ENCODE data around the gene TMEM204.

The TMEM204 gene

DNA sequence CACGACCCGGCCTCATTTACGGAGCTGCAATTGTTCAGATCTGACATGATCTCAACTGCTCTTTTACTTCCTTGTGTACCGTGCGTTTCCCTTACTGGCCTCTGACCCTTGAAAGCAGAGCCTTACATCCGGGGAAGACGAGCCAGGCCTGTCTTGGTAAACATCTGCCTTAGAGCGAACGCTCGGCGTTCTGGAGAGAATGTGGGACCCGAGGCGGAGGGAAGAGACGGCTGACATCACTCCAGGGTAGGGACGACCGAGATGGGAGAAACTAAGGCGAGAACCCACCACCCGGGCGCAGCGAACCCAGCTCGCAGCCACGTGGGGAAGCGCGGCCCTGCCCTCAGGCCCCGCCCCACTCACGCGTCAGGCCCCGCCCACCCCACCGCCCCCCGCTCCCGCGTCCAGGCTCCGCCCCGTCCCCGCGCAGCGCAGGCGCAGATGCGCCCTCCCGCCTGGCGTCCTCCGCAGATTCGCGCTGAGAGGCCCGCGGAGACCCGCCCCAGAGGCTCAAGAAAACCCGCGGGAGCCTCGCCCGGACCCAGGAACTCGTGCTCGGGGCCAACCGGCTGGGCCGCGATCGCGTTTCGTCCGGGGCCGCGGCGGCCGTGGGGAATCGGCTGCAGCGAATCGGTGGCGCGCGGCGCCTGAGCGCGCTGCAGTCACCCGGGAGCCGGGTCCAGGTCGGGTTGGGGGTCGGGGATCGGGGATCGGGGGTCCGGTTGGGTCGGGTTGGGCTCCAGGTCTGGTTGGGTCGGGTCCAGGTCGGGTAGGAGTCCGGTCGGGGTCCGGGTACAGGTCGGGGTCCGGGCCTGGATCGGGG lies 40.3 kb upstream of the TMEM204 start, which contains the start of gene TELO2:
TSS of gene TELO2 (plus strand) at position 438 of the 823 bp plus-strand sequence. CDS start 922 bp downstream, outside the sequence.
- Histone ChIP-seq H3K4me3 (ENCODE audit: low read length) (peak within 1 kb of the TSS; percentile 86), H3K9me3 (ENCODE audit: control insufficient read depth, insufficient read depth, low read length) (no peaks in the 10 kb centered on the region), H3K4me1 (ENCODE audit: control insufficient read depth, low read length) (peaks cover 21% of the 10 kb centered on the region), H3K4me2 (ENCODE audit: low read length) (peak within 1 kb of the TSS; percentile 68), H3K36me3 (ENCODE audit: control insufficient read depth, low read length) (peaks cover 37% of the 10 kb centered on the region), H3K9me2 (replicated peaks; ENCODE audit: control insufficient read depth, low read length) (no peaks in the 10 kb centered on the region), H3K79me2 (ENCODE audit: control insufficient read depth, low read length) (peaks cover 49% of the 10 kb centered on the region), H4K20me1 (ENCODE audit: control insufficient read depth, insufficient read depth, low read depth, low read length) (no peaks in the 10 kb centered on the region), H3K27ac (ENCODE audit: low read depth, low read length) (peak within 1 kb of the TSS; percentile 49), H3K27me3 (ENCODE audit: control insufficient read depth, low read length) (no peaks in the 10 kb centered on the region), H3F3A (ENCODE audit: control insufficient read depth, insufficient read depth) (no peaks in the 10 kb centered on the region)
- TF ChIP-seq, protein P1, sequence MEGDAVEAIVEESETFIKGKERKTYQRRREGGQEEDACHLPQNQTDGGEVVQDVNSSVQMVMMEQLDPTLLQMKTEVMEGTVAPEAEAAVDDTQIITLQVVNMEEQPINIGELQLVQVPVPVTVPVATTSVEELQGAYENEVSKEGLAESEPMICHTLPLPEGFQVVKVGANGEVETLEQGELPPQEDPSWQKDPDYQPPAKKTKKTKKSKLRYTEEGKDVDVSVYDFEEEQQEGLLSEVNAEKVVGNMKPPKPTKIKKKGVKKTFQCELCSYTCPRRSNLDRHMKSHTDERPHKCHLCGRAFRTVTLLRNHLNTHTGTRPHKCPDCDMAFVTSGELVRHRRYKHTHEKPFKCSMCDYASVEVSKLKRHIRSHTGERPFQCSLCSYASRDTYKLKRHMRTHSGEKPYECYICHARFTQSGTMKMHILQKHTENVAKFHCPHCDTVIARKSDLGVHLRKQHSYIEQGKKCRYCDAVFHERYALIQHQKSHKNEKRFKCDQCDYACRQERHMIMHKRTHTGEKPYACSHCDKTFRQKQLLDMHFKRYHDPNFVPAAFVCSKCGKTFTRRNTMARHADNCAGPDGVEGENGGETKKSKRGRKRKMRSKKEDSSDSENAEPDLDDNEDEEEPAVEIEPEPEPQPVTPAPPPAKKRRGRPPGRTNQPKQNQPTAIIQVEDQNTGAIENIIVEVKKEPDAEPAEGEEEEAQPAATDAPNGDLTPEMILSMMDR (IDR thresholded peaks at IDR 0.05; ENCODE audit: low read depth, low read length, poor library complexity, severe bottlenecking) = no peak
- no peak for TF ChIP-seq EZH2phosphoT487 (IDR thresholded peaks at IDR 0.05; ENCODE audit: borderline replicate concordance, low read length)

DNA sequence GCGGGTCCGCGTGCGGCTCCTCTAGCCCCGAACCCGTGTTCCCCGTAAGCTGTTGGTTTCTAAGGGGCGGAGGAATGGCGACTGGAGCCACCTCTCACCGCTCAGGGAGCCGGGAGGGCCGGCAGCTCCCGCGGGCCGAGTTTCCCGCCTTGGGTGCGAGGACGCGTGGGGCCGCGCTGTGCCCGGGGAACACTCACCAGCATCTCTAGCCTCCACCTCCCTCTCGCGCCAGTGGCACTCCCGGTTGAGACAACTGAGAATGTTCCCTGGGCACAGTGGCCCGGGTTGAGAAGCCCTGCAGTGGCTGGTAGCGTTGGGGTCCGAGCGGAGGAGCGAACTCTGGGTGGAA lies 39.7 kb upstream of the TMEM204 start:
- Histone ChIP-seq H3K4me1 (ENCODE audit: control insufficient read depth, low read length) (peaks cover 21% of the 10 kb centered on the region), H3K9me2 (replicated peaks; ENCODE audit: control insufficient read depth, low read length) (no peaks in the 10 kb centered on the region), H3K4me3 (ENCODE audit: low read length) (peak overlapping the region; percentile 86), H3F3A (ENCODE audit: control insufficient read depth, insufficient read depth) (no peaks in the 10 kb centered on the region), H3K36me3 (ENCODE audit: control insufficient read depth, low read length) (peaks cover 40% of the 10 kb centered on the region), H3K9me3 (ENCODE audit: control insufficient read depth, insufficient read depth, low read length) (no peaks in the 10 kb centered on the region), H3K4me2 (ENCODE audit: low read length) (peak overlapping the region; percentile 68), H3K27ac (ENCODE audit: low read depth, low read length) (peak overlapping the region; percentile 49), H3K27me3 (ENCODE audit: control insufficient read depth, low read length) (no peaks in the 10 kb centered on the region), H4K20me1 (ENCODE audit: control insufficient read depth, insufficient read depth, low read depth, low read length) (no peaks in the 10 kb centered on the region), H3K79me2 (ENCODE audit: control insufficient read depth, low read length) (peaks cover 49% of the 10 kb centered on the region)
- no peak for TF ChIP-seq EZH2phosphoT487 (IDR thresholded peaks at IDR 0.05; ENCODE audit: borderline replicate concordance, low read length)
- TF ChIP-seq, protein P1 (IDR thresholded peaks at IDR 0.05; ENCODE audit: low read depth, low read length, poor library complexity, severe bottlenecking) = no peak

DNA sequence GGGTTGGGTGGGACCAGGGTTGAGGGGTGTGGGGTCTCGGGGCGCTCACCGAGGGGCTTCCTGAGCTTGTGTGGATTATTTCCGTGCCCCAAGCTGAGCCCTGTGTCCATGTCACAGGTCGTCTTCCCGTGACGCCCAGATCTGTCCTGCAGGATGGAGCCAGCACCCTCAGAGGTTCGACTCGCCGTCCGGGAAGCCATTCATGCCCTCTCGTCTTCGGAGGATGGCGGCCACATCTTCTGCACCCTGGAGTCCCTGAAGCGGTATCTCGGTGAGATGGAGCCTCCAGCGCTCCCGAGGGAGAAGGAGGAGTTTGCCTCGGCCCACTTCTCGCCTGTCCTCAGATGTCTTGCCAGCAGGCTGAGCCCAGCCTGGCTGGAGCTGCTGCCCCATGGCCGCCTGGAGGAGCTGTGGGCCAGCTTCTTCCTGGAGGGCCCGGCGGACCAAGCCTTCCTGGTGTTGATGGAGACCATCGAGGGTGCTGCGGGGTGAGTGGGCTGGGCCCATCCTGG lies 39.3 kb upstream of the TMEM204 start:
- Histone ChIP-seq H3K4me3 (ENCODE audit: low read length) (peak overlapping the region; percentile 86), H3K9me2 (replicated peaks; ENCODE audit: control insufficient read depth, low read length) (no peaks in the 10 kb centered on the region), H3K4me2 (ENCODE audit: low read length) (peak overlapping the region; percentile 68), H3K9me3 (ENCODE audit: control insufficient read depth, insufficient read depth, low read length) (no peaks in the 10 kb centered on the region), H3K36me3 (ENCODE audit: control insufficient read depth, low read length) (peaks cover 45% of the 10 kb centered on the region), H3K79me2 (ENCODE audit: control insufficient read depth, low read length) (peaks cover 49% of the 10 kb centered on the region), H3K27ac (ENCODE audit: low read depth, low read length) (peak overlapping the region; percentile 49; the same call in 1 of the 2 replicates), H4K20me1 (ENCODE audit: control insufficient read depth, insufficient read depth, low read depth, low read length) (no peaks in the 10 kb centered on the region), H3K27me3 (ENCODE audit: control insufficient read depth, low read length) (no peaks in the 10 kb centered on the region), H3K4me1 (ENCODE audit: control insufficient read depth, low read length) (peaks cover 21% of the 10 kb centered on the region), H3F3A (ENCODE audit: control insufficient read depth, insufficient read depth) (no peaks in the 10 kb centered on the region)
- TF ChIP-seq EZH2phosphoT487 (IDR thresholded peaks at IDR 0.05; ENCODE audit: borderline replicate concordance, low read length) = no peak
- TF ChIP-seq, protein P1 (IDR thresholded peaks at IDR 0.05; ENCODE audit: low read depth, low read length, poor library complexity, severe bottlenecking) = no peak
